ENCODE results near the gene PLEKHF1.
A peak's percentile ranks its signal among the peaks of the same experiment; 100 is the strongest.

The PLEKHF1 gene

DNA sequence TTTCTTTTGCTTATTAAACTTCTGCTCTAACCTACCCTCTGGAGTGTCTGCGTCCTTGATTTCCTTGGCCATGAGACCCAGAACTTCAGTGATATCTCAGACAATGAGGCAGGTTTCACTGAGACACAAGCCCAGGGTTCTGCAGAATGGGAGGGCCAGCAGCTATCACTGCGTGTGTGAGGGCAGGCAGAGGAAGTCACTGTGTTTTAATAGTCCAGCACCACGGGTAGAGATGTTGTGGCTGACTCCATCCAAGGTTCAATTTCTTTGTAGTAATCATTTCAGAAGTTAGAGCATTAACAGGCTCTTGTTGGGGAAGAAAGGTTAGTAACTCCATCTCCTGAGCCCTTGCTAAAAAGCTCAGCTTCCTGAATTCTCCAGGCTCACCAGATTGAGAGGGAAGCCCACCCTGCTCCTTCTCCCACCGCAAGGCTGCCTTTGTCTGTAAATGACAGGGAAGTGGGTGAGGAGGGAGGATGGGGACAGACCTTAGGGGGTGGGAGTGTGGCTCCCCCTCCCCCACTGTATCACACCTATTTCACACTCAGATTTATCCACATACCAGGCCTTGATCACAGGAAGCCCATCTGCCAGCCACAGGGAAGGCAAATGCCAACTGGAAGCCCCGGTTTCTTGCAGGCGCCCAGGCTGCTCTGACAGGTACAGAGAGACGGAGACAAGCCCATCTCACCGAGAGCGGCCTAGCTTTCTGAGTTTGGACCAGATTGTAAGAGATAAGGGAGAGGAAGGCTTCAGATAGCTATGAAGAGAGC is 47.7 kb downstream of the PLEKHF1 start:
- TF ChIP-seq, protein P1, sequence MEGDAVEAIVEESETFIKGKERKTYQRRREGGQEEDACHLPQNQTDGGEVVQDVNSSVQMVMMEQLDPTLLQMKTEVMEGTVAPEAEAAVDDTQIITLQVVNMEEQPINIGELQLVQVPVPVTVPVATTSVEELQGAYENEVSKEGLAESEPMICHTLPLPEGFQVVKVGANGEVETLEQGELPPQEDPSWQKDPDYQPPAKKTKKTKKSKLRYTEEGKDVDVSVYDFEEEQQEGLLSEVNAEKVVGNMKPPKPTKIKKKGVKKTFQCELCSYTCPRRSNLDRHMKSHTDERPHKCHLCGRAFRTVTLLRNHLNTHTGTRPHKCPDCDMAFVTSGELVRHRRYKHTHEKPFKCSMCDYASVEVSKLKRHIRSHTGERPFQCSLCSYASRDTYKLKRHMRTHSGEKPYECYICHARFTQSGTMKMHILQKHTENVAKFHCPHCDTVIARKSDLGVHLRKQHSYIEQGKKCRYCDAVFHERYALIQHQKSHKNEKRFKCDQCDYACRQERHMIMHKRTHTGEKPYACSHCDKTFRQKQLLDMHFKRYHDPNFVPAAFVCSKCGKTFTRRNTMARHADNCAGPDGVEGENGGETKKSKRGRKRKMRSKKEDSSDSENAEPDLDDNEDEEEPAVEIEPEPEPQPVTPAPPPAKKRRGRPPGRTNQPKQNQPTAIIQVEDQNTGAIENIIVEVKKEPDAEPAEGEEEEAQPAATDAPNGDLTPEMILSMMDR (conservative IDR thresholded peaks at IDR 0.05; ENCODE audit: low read depth, low read length), result no peak
- no peak for DNase-seq (ENCODE audit: low read depth)
- H3K4me3 ChIP-seq (ENCODE audit: low read length), result no peak overlapping the region

DNA sequence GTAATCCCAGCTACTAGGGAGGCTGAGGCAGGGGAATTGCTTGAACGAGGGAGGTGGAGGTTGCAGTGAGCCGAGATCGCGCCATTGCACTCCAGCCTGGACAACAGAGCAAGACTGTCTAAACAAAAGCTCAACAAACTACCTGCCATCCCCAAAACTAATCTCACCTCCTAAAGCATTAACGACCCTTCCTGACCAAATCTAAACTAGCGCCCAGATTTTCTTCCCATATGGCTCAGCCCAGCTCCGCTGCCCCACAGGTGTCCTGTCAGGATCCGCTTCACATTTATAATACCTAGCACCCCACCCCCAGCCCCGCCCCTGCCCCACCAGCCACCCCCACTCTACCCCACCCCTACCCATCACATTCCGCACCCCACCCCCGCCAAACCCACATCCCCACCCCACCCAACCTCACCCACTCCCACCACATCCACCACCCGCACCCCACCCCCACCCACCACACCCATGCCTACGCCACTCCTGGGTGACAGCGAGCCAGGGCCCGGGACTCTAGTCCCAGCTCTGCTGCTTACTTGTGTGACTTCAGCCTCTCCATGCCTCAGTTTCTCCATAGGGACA is 49.2 kb downstream of the PLEKHF1 start:
- TF ChIP-seq, protein P1 (conservative IDR thresholded peaks at IDR 0.05; ENCODE audit: low read depth, low read length), result no peak
- peak overlapping the region; percentile 80 for H3K4me3 ChIP-seq (ENCODE audit: low read length)
- no peak for DNase-seq (ENCODE audit: low read depth)

DNA sequence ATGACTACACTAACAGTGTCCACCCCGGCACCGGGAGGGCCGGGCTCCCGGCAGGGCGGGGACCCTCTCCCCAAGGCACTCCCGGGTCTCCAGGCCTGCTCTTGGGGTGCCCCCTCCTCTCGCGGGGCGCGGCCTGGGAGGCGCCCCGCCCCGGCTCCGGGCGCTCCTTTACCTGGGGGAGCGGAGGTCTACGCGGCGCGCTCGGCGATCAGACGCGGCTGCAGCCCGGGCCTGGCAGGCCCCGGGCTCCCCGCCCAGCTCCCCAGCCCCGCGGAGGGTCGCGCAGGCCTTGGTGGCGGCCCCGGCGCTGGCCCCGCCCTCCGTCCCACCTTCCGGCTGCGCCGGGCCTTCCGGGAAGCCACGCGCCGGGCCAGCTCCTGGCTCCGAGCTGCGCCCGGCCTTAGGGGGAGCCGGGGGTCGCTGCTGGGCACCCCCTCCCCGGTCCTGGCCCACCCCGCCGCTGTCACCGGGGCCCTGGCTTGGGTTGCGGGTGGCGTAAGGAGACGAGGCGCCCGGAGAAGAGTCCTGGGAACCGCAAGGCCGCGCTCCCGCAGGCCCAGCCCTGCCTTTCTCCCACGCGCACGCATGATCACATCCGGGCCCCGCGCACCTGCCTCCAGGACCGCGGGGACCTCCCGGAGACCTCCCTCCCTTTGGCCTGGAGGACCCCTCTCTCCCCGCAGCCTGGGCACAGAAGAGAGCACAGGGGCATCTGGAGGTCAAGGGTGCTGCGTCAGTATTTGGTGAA is 49.9 kb downstream of the PLEKHF1 start, which contains the start of gene C19orf12:
C19orf12 (minus strand) TSS at position 309 of the 748 bp plus-strand sequence. CDS start 6,848 bp downstream, outside the sequence.
- DNase-seq (ENCODE audit: low read depth), result no peak
- TF ChIP-seq, protein P1 (conservative IDR thresholded peaks at IDR 0.05; ENCODE audit: low read depth, low read length), result no peak
- H3K4me3 ChIP-seq (ENCODE audit: low read length), result peak within 1 kb of the TSS; percentile 80

DNA sequence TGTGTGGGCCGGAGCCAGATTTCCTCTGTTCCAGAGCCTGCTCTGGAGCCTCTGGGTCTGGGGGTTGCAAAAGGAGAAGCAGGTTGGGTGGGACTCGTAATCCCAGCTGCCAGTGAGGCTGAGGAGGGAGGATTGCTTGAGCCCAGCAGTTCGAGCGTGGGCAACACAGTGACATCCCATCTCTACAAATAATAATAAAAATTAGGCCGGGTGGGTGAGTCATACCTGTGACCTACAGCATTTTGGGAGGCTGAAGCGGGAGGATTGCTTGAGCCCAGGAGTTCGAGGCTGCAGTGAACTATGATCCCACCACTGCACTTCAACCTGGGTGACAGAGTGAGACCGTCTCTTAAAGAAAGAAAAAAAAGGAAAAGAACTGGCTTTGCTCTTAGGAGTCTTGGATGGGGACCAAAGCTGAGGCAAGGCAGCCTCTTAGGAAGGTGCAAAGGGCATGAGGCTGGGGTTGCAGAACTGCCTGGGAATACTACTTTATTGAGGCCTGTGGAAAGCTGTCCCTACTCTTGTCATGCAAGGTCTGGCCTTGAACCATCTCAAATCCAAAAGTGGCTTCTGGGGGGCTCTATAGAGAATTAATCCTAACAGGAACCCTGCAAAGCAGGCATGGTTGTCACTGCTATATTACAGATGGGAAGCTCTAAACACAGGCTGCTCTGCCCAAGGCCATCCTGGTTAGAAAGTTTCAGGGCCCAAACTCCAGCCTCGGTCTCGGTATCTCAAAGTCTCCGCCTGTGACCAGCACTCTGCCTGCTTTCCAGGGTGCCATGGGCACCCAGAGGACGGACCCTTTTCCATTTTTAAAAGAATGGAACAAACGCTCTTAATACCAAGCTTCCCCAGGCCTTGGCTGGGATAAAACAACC is 50.7 kb downstream of the PLEKHF1 start:
- H3K4me3 ChIP-seq (ENCODE audit: low read length), result peak overlapping the region; percentile 80
- TF ChIP-seq, protein P1 (conservative IDR thresholded peaks at IDR 0.05; ENCODE audit: low read depth, low read length), result no peak
- DNase-seq (ENCODE audit: low read depth), result no peak

DNA sequence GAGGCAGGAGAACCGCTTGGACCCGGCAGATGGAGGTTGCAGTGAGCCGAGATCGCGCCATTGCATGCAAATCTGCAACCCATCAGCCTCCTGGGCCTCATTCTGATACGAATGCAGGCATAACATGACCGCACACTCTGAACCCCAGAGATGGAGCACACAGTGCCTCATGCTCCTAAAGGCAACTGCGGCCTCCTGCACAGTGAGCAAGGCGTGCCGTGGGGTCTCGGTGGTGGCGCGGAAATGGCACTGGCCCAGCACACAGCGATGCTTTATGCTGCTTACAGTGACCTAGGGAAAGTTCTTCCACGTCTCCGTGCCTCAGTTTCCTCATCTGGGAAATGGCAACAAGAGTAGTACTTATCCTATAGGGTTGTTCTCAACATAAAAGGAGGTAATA is 51.8 kb downstream of the PLEKHF1 start:
- TF ChIP-seq, protein P1 (conservative IDR thresholded peaks at IDR 0.05; ENCODE audit: low read depth, low read length), result no peak
- no peak overlapping the region for H3K4me3 ChIP-seq (ENCODE audit: low read length)
- DNase-seq (ENCODE audit: low read depth), result no peak

DNA sequence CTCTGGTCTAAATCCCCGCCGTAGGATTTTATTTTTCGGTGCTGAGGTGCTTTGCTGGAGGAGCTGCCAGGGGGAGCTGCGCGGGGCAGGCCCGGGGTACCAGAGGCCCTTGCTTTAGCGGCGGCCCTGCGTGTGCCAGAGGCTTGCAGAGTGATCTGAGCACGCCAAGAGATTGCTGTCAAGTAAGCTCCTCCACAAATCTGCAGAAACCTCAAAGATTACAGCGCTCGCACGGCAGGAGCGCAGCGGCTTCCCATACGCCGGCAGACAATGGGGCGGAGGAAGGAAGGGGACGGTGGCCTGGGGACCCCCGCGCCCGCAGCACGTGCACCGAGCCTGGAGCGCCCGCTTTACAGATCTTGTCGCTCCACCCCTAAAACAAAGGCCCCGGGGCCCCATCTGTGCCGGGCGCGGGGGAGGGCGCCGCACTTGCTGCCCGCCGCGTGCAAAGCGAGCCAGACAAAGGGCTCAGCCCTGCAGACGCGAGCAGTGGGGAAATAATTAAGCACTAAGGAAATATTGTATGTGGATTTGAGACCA is 58.9 kb downstream of the PLEKHF1 start:
- H3K4me3 ChIP-seq (ENCODE audit: low read length), result peak overlapping the region; percentile 45
- DNase-seq (ENCODE audit: low read depth), result no peak

More for the DNA sequence above, 58.9 kb downstream of the PLEKHF1 start:
- TF ChIP-seq, protein P1 (conservative IDR thresholded peaks at IDR 0.05; ENCODE audit: low read depth, low read length), result peak; percentile 26

Data from retinal pigment epithelial cell (primary cell).